ENCODE measurements around the gene SLC66A2. TPM values are rescaled to one million over a fixed set of nuclear protein-coding genes. Genes with fewer than 3 reads are reported as not detected.

The SLC66A2 gene
- total RNA-seq, 1 experiment from 2014 or later: 19.5 TPM

DNA sequence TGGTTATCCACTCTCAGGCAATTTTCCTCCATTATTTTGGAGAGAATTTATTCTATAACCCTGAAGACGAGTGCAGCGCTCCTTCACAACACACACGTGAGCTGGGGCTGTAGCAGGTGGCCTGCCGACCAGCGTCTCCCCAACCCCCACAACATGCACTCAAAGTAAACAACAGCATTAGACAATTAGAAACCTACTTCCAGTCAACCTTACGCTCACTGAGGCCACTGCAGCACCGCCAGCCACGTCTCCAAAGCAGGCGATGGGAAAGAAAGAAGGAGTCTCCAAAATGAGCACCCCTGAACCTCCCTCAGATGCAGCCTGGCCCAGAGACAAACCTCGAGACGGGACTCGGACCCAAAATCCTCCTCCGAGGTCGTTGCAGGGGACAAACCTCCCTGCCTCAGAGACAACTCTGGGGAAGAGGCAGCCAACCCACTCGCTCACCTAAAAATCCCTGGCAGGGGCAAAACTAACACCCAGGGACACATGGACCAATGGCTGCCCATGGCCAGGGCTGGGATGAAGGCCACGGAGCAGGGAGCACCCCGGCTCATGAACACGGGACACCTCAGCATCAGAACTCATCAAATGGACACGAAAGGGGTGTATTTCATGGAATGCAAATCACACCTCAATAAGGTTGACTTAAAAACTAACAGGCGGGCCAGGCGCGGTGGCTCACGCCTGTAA, 2.6 kb downstream of the SLC66A2 start:
- Histone ChIP-seq H3K4me3 (ENCODE audit: low read depth, low read length) (no peak overlapping the region), H3K27me3 (replicated peaks; ENCODE audit: control insufficient read depth, insufficient read depth, low read length) (no peaks in the 10 kb centered on the region), H3K9me3 (no peaks in the 10 kb centered on the region), H3K4me1 (no peaks in the 10 kb centered on the region), H3K36me3 (ENCODE audit: control insufficient read depth, insufficient read depth, low read length) (no peaks in the 10 kb centered on the region)
- DNase-seq: no peak
- no peak overlapping the region for H3K4me3 Mint-ChIP-seq (ENCODE audit: unreplicated experiment)
- no peaks in the 10 kb centered on the region for H3K27me3 Mint-ChIP-seq (ENCODE audit: insufficient read depth, unreplicated experiment)
- intact Hi-C loops (cut with micrococcal nuclease; ENCODE audit: unreplicated experiment): no loop called here
- BruUV-seq (replicated peaks): no TSS peak
- no peak overlapping the region for H3K27ac Mint-ChIP-seq (ENCODE audit: unreplicated experiment)
- H3K4me1 Mint-ChIP-seq (ENCODE audit: low read depth, unreplicated experiment): no peaks in the 10 kb centered on the region
- peaks cover 5% of the 10 kb centered on the region for H3K36me3 Mint-ChIP-seq (ENCODE audit: insufficient read depth, unreplicated experiment)
- TF ChIP-seq, protein P1, sequence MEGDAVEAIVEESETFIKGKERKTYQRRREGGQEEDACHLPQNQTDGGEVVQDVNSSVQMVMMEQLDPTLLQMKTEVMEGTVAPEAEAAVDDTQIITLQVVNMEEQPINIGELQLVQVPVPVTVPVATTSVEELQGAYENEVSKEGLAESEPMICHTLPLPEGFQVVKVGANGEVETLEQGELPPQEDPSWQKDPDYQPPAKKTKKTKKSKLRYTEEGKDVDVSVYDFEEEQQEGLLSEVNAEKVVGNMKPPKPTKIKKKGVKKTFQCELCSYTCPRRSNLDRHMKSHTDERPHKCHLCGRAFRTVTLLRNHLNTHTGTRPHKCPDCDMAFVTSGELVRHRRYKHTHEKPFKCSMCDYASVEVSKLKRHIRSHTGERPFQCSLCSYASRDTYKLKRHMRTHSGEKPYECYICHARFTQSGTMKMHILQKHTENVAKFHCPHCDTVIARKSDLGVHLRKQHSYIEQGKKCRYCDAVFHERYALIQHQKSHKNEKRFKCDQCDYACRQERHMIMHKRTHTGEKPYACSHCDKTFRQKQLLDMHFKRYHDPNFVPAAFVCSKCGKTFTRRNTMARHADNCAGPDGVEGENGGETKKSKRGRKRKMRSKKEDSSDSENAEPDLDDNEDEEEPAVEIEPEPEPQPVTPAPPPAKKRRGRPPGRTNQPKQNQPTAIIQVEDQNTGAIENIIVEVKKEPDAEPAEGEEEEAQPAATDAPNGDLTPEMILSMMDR (IDR thresholded peaks at IDR 0.05; ENCODE audit: insufficient read depth in 1 of 2, low read depth in 1 of 2, low read length in 1 of 2, severe bottlenecking in 1 of 2, unreplicated experiment in 1 of 2): no peak
- H3K9me3 Mint-ChIP-seq (ENCODE audit: unreplicated experiment): no peaks in the 10 kb centered on the region
- CTCF ChIA-PET: no interaction called here
- POLR2A ChIA-PET: no interaction called here

DNA sequence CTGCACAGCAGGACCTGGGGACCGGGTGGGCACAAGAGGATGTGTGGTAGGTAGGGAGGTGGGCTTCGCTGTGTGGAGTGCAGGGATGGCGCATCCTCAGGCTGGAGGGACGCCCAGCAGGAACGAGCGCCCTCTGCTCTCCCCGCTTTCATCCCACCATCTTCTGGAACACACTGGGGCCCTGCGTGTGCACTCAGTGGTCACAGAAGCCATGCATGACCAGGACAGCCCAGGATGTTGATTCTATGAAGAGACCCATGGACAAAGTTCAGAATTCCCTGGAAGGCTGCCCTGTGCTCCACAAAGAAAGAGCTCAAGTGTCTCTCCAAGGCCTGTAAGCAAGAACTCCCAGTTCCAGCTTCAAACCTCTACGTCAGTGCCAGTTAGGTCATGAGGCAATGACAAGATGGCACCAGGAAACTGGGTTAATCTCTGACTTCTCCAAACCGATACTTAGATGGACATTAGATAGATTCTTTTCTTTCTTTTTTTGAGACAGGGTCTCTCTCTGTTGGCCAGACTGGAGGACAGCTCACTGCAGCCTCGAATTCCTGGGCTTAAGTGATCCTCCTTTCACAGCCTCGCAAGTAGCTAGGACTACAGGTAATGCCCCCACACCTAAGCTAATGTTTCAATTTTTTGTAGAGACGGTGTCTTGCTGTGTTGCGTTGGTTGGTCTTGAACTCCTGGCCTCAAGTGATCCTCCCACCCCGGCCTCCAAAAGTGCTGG, 3.4 kb downstream of the SLC66A2 start:
- TF ChIP-seq, protein P1 (IDR thresholded peaks at IDR 0.05; ENCODE audit: insufficient read depth in 1 of 2, low read depth in 1 of 2, low read length in 1 of 2, severe bottlenecking in 1 of 2, unreplicated experiment in 1 of 2): no peak
- Mint-ChIP-seq H3K27me3 (ENCODE audit: insufficient read depth, unreplicated experiment) (no peaks in the 10 kb centered on the region), H3K9me3 (ENCODE audit: unreplicated experiment) (no peaks in the 10 kb centered on the region), H3K4me3 (ENCODE audit: unreplicated experiment) (no peak overlapping the region), H3K36me3 (ENCODE audit: insufficient read depth, unreplicated experiment) (peaks cover 5% of the 10 kb centered on the region), H3K4me1 (ENCODE audit: low read depth, unreplicated experiment) (no peaks in the 10 kb centered on the region), H3K27ac (ENCODE audit: unreplicated experiment) (no peak overlapping the region)
- intact Hi-C loops (cut with micrococcal nuclease; ENCODE audit: unreplicated experiment): no loop called here
- no peak for DNase-seq
- no peaks in the 10 kb centered on the region for H3K36me3 ChIP-seq (ENCODE audit: control insufficient read depth, insufficient read depth, low read length)
- no peak overlapping the region for H3K4me3 ChIP-seq (ENCODE audit: low read depth, low read length)
- H3K9me3 ChIP-seq: no peaks in the 10 kb centered on the region
- BruUV-seq (replicated peaks): no TSS peak
- H3K27me3 ChIP-seq (replicated peaks; ENCODE audit: control insufficient read depth, insufficient read depth, low read length): no peaks in the 10 kb centered on the region
- H3K4me1 ChIP-seq: no peaks in the 10 kb centered on the region; the same call in 1 of the 2 replicates
- ChIA-PET POLR2A (no interaction called here), CTCF (no interaction called here)

DNA sequence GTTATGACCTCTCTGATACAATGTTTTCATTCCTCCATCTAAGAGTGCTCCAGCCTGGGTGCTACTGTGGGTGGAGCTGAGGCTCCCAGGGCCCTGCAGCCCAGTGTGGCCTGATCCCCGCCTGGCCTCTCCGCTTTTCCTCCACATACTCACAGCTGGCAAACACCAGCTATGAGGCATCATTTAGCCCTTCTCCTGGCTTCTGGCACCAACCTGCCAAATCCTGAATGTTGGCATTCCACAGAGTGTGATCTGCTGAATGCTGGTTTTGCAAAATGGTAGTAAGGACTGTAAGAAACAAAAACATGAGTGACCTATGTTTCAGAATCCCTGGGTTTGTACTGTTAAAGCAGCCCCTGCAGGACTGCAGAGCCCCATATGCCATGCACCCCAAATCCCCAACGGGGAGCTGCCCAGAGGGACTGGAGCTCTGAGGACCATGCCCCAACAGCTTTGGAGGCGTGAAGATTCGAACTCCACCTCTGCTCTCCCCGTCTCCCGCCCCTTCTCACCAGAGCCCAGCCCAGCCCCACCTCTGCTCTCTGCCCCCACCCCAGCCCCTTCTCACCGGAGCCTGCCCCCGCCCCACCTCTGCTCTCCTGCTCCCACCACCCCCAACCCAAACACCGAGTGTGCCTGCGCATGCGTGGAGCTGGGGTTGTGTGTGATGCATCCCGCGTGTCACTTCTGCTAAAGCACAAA, 4.2 kb downstream of the SLC66A2 start:
- peaks cover 5% of the 10 kb centered on the region; the same call in 1 of the 2 replicates for H3K4me1 ChIP-seq
- intact Hi-C loops (cut with micrococcal nuclease; ENCODE audit: unreplicated experiment): no loop called here
- POLR2A ChIA-PET: no interaction called here
- Mint-ChIP-seq H3K4me1 (ENCODE audit: low read depth, unreplicated experiment) (no peaks in the 10 kb centered on the region), H3K27ac (ENCODE audit: unreplicated experiment) (no peak overlapping the region), H3K9me3 (ENCODE audit: unreplicated experiment) (no peaks in the 10 kb centered on the region), H3K4me3 (ENCODE audit: unreplicated experiment) (no peak overlapping the region), H3K36me3 (ENCODE audit: insufficient read depth, unreplicated experiment) (peaks cover 5% of the 10 kb centered on the region), H3K27me3 (ENCODE audit: insufficient read depth, unreplicated experiment) (no peaks in the 10 kb centered on the region)
- H3K4me3 ChIP-seq (ENCODE audit: low read depth, low read length): no peak overlapping the region
- DNase-seq: no peak
- H3K9me3 ChIP-seq: no peaks in the 10 kb centered on the region
- no peaks in the 10 kb centered on the region for H3K36me3 ChIP-seq (ENCODE audit: control insufficient read depth, insufficient read depth, low read length)
- BruUV-seq (replicated peaks): no TSS peak
- no peaks in the 10 kb centered on the region for H3K27me3 ChIP-seq (replicated peaks; ENCODE audit: control insufficient read depth, insufficient read depth, low read length)
- TF ChIP-seq, protein P1 (IDR thresholded peaks at IDR 0.05; ENCODE audit: insufficient read depth in 1 of 2, low read depth in 1 of 2, low read length in 1 of 2, severe bottlenecking in 1 of 2, unreplicated experiment in 1 of 2): no peak
- CTCF ChIA-PET: no interaction called here
